Measurements from ENCODE around the gene UBE2U.

Gene UBE2U

GRCh38 chr1:64203420-64203819 lies at the start of gene UBE2U:
Gene UBE2U, plus strand, starts transcription at chr1:64203623. Its CDS starts 428 bp downstream, at chr1:64204051.
- no peak for DNase-seq (ENCODE audit: low read depth)

- no peak for DNase-seq (ENCODE audit: low read depth)
These were observed 48.1 kb upstream of the UBE2U start for GRCh38 chr1:64155278-64155677.

- DNase-seq (ENCODE audit: low read depth) = peak; percentile 59
These were observed 42.0 kb upstream of the UBE2U start for GRCh38 chr1:64161357-64161941.

- no peak for DNase-seq (ENCODE audit: low read depth)
These were observed 41.3 kb upstream of the UBE2U start for GRCh38 chr1:64162151-64162550.

GRCh38 chr1:64162804-64163203 lies 40.6 kb upstream of the UBE2U start:
- DNase-seq (ENCODE audit: low read depth) = no peak

GRCh38 chr1:64163431-64163830 lies 40.0 kb upstream of the UBE2U start:
- DNase-seq (ENCODE audit: low read depth) = no peak

- peak; percentile 56 for DNase-seq (ENCODE audit: low read depth)
These were observed 39.5 kb upstream of the UBE2U start for GRCh38 chr1:64163970-64164369.

GRCh38 chr1:64166629-64167028 lies 36.8 kb upstream of the UBE2U start:
- no peak for DNase-seq (ENCODE audit: low read depth)

- no peak for DNase-seq (ENCODE audit: low read depth)
These were observed 36.2 kb upstream of the UBE2U start for GRCh38 chr1:64167176-64167575.

GRCh38 chr1:64171246-64171645 lies 32.2 kb upstream of the UBE2U start:
- DNase-seq (ENCODE audit: low read depth) = no peak

GRCh38 chr1:64171797-64172281 lies 31.6 kb upstream of the UBE2U start:
- peak; percentile 63 for DNase-seq (ENCODE audit: low read depth)

- DNase-seq (ENCODE audit: low read depth) = peak; percentile 66
These were observed 30.9 kb upstream of the UBE2U start for GRCh38 chr1:64172458-64172983.

- peak; percentile 32 for DNase-seq (ENCODE audit: low read depth)
These were observed 30.0 kb upstream of the UBE2U start for GRCh38 chr1:64173336-64173940.

- DNase-seq (ENCODE audit: low read depth) = no peak
These were observed 27.8 kb upstream of the UBE2U start for GRCh38 chr1:64175639-64176038.

GRCh38 chr1:64176659-64177058 lies 26.8 kb upstream of the UBE2U start:
- DNase-seq (ENCODE audit: low read depth) = no peak

- no peak for DNase-seq (ENCODE audit: low read depth)
These were observed 23.8 kb upstream of the UBE2U start for GRCh38 chr1:64179588-64179987.

- no peak for DNase-seq (ENCODE audit: low read depth)
These were observed 21.2 kb upstream of the UBE2U start for GRCh38 chr1:64182207-64182606.

GRCh38 chr1:64183395-64184002 lies 19.9 kb upstream of the UBE2U start:
- no peak for DNase-seq (ENCODE audit: low read depth)

GRCh38 chr1:64184003-64184440 lies 19.4 kb upstream of the UBE2U start:
- peak; percentile 49 for DNase-seq (ENCODE audit: low read depth)

GRCh38 chr1:64186138-64186897 lies 17.1 kb upstream of the UBE2U start:
- no peak for DNase-seq (ENCODE audit: low read depth)

- no peak for DNase-seq (ENCODE audit: low read depth)
These were observed 16.5 kb upstream of the UBE2U start for GRCh38 chr1:64186898-64187280.

- no peak for DNase-seq (ENCODE audit: low read depth)
These were observed 15.8 kb upstream of the UBE2U start for GRCh38 chr1:64187646-64188045.

All from EH (cell line).